ENCODE data around the gene ELMO1. TPM values are rescaled to one million over a fixed set of nuclear protein-coding genes. Genes with fewer than 3 reads are reported as not detected.
A peak's percentile ranks its signal among the peaks of the same experiment; 100 is the strongest.

ELMO1 gene
- total RNA-seq, 1 donor from 2014 or later, result 29.4 TPM

GRCh38 chr7:37198906-37199485 is 249.7 kb downstream of the ELMO1 start:
- H3K9me3 Mint-ChIP-seq, result no peaks in the 10 kb centered on the region
- H3K36me3 Mint-ChIP-seq, result no peaks in the 10 kb centered on the region
- H3K4me3 Mint-ChIP-seq, result no peak overlapping the region
- no peak overlapping the region for H3K27ac Mint-ChIP-seq
- H3K4me1 Mint-ChIP-seq (ENCODE audit: unreplicated experiment), result peaks cover 32% of the 10 kb centered on the region
- H3K27me3 Mint-ChIP-seq, result peaks cover 2% of the 10 kb centered on the region
- TF ChIP-seq CTCF (conservative IDR thresholded peaks at IDR 0.05), result peak; percentile 94
- peak; percentile 81 for DNase-seq (ENCODE audit: extremely low spot score, unreplicated experiment)

GRCh38 chr7:37198041-37198905 is 250.4 kb downstream of the ELMO1 start:
- peaks cover 2% of the 10 kb centered on the region for H3K27me3 Mint-ChIP-seq
- peaks cover 32% of the 10 kb centered on the region for H3K4me1 Mint-ChIP-seq (ENCODE audit: unreplicated experiment)
- no peak overlapping the region for H3K4me3 Mint-ChIP-seq
- no peak for DNase-seq (ENCODE audit: extremely low spot score, unreplicated experiment)
- TF ChIP-seq CTCF (conservative IDR thresholded peaks at IDR 0.05), result no peak
- H3K36me3 Mint-ChIP-seq, result no peaks in the 10 kb centered on the region
- H3K27ac Mint-ChIP-seq, result no peak overlapping the region
- no peaks in the 10 kb centered on the region for H3K9me3 Mint-ChIP-seq

- no peak overlapping the region for H3K4me3 Mint-ChIP-seq
- peaks cover 32% of the 10 kb centered on the region for H3K4me1 Mint-ChIP-seq (ENCODE audit: unreplicated experiment)
- H3K27ac Mint-ChIP-seq, result no peak overlapping the region
- no peaks in the 10 kb centered on the region for H3K36me3 Mint-ChIP-seq
- no peaks in the 10 kb centered on the region for H3K9me3 Mint-ChIP-seq
- no peak for TF ChIP-seq CTCF (conservative IDR thresholded peaks at IDR 0.05)
- H3K27me3 Mint-ChIP-seq, result peaks cover 2% of the 10 kb centered on the region
- DNase-seq (ENCODE audit: extremely low spot score, unreplicated experiment), result no peak
These were observed 251.6 kb downstream of the ELMO1 start for GRCh38 chr7:37197108-37197507.

- Mint-ChIP-seq H3K36me3 (no peaks in the 10 kb centered on the region), H3K9me3 (no peaks in the 10 kb centered on the region), H3K27ac (no peak overlapping the region), H3K27me3 (peaks cover 2% of the 10 kb centered on the region), H3K4me3 (no peak overlapping the region), H3K4me1 (ENCODE audit: unreplicated experiment) (peaks cover 31% of the 10 kb centered on the region)
- no peak for DNase-seq (ENCODE audit: extremely low spot score, unreplicated experiment)
- no peak for TF ChIP-seq CTCF (conservative IDR thresholded peaks at IDR 0.05)
These were observed 252.0 kb downstream of the ELMO1 start for GRCh38 chr7:37196676-37197075.

GRCh38 chr7:37195388-37195787 is 253.3 kb downstream of the ELMO1 start:
- Mint-ChIP-seq H3K4me3 (no peak overlapping the region), H3K27ac (no peak overlapping the region), H3K4me1 (ENCODE audit: unreplicated experiment) (peaks cover 23% of the 10 kb centered on the region), H3K27me3 (peaks cover 2% of the 10 kb centered on the region), H3K36me3 (no peaks in the 10 kb centered on the region), H3K9me3 (no peaks in the 10 kb centered on the region)
- TF ChIP-seq CTCF (conservative IDR thresholded peaks at IDR 0.05), result no peak
- no peak for DNase-seq (ENCODE audit: extremely low spot score, unreplicated experiment)

Measured in type B pancreatic cell (in vitro differentiated cells).